HepG2 (cell line): Measurements from ENCODE around the gene RBP4. TPM values are rescaled to one million over a fixed set of nuclear protein-coding genes. Genes with fewer than 3 reads are reported as not detected.

Source experiments
- BCL6 ChIP-seq: IDR thresholded peaks from 2 replicates; pipeline ENCODE4 v1.6.1; 2016; ENCODE audit warnings: missing genetic modification reagents, missing compliant biosample characterization
- CSRNP2 ChIP-seq: sonication (generic); formaldehyde crosslinking; conservative IDR thresholded peaks from 2 replicates; pipeline ENCODE4 v1.8.0; 2022; ENCODE audit warnings: low read depth, missing genetic modification reagents
- FOSL1 ChIP-seq: sonication (generic); formaldehyde crosslinking; IDR thresholded peaks from 2 replicates; pipeline ENCODE4 v1.9.0; 2021; ENCODE audit warnings: missing genetic modification reagents, borderline replicate concordance
- FOXO1 ChIP-seq: sonication (generic); formaldehyde crosslinking; IDR thresholded peaks from 2 replicates; pipeline ENCODE4 v1.4.0; 2020; ENCODE audit warnings: missing genetic modification reagents
- KLF12 ChIP-seq: sonication (generic); formaldehyde crosslinking; IDR thresholded peaks from 2 replicates; pipeline ENCODE4 v1.4.0; 2020; ENCODE audit warnings: missing genetic modification reagents, borderline replicate concordance
- NBN ChIP-seq: fragments of 450-650 bp; conservative IDR thresholded peaks from 2 replicates; pipeline ENCODE4 v1.6.1; 2017
- POLR2A ChIP-seq, 2 experiments: IDR thresholded peaks; 2 replicates each; pipeline ENCODE4 v1.6.1; 2011; ENCODE audit warnings: low read depth in 2 of 2, low read length in 2 of 2, mild to moderate bottlenecking in 1 of 2, moderate library complexity in 1 of 2; ENCODE audit not compliant: insufficient read depth in 1 of 2
- RAD51 ChIP-seq: fragments of 450-650 bp; IDR thresholded peaks from 2 replicates; pipeline ENCODE4 v1.6.1; 2016; ENCODE audit warnings: borderline replicate concordance
- REPIN1 ChIP-seq: sonication (generic); formaldehyde crosslinking; IDR thresholded peaks from 2 replicates; pipeline ENCODE4 v1.8.0; 2022; ENCODE audit warnings: missing genetic modification reagents, low read depth, mild to moderate bottlenecking, borderline replicate concordance
- RXRA ChIP-seq: sonication (generic); formaldehyde crosslinking; IDR thresholded peaks from 2 replicates; pipeline ENCODE4 v1.5.1; 2020; ENCODE audit warnings: missing genetic modification reagents
- SRSF4 ChIP-seq: fragments of 200-400 bp; formaldehyde crosslinking; IDR thresholded peaks from one replicate; pipeline ENCODE4 v1.6.1; 2018; ENCODE audit warnings: mild to moderate bottlenecking, low read depth, low read length, moderate library complexity; ENCODE audit not compliant: poor library complexity, severe bottlenecking
- STAT6 ChIP-seq: sonication (generic); formaldehyde crosslinking; IDR thresholded peaks from 2 replicates; pipeline ENCODE4 v1.4.0; 2020; ENCODE audit warnings: missing genetic modification reagents, mild to moderate bottlenecking, borderline replicate concordance
- XRCC5 ChIP-seq: fragments of 200-400 bp; formaldehyde crosslinking; optimal IDR thresholded peaks from 2 replicates; pipeline ENCODE3; 2017; ENCODE audit warnings: mild to moderate bottlenecking, low read length
- ZNF10 ChIP-seq: sonication (generic); formaldehyde crosslinking; IDR thresholded peaks from 2 replicates; pipeline ENCODE4 v1.4.0; 2020; ENCODE audit warnings: mild to moderate bottlenecking, low read depth, missing genetic modification reagents, borderline replicate concordance
- ZNF501 ChIP-seq: sonication (generic); formaldehyde crosslinking; IDR thresholded peaks from 2 replicates; pipeline ENCODE4 v1.5.1; 2020; ENCODE audit warnings: mild to moderate bottlenecking, moderate library complexity, missing genetic modification reagents
- ZNF513 ChIP-seq: sonication (generic); formaldehyde crosslinking; conservative IDR thresholded peaks from 2 replicates; pipeline ENCODE4 v1.5.0; 2020; ENCODE audit warnings: missing genetic modification reagents
- ZNF749 ChIP-seq: sonication (generic); formaldehyde crosslinking; IDR thresholded peaks from 2 replicates; pipeline ENCODE4 v1.8.0; 2022; ENCODE audit warnings: mild to moderate bottlenecking, missing genetic modification reagents, moderate library complexity, borderline replicate concordance
- ZNF777 ChIP-seq: sonication (generic); formaldehyde crosslinking; IDR thresholded peaks from 2 replicates; pipeline ENCODE4 v1.4.0; 2020; ENCODE audit warnings: missing genetic modification reagents
- ZSCAN12 ChIP-seq: sonication (generic); formaldehyde crosslinking; IDR thresholded peaks from 2 replicates; pipeline ENCODE4 v1.9.0; 2021; ENCODE audit warnings: mild to moderate bottlenecking, missing genetic modification reagents
- polyA plus RNA-seq, 8 experiments: library from polyadenylated mRNA; depleted of rRNA in 3 of 8; stranded (reverse) in 7 of 8; unstranded in 1 of 8; fragments of >200 nt; fragmentation: Illumina TruSeq in 4 of 8; extraction: Trizol in 4 of 8; gene quantifications; 2 replicates each; pipeline versions ENCODE4 v1.2.1 to v1.2.3, GENCODE V29; 2011 to 2016; ENCODE audit warnings: low read depth in 4 of 8, missing spikeins in 1 of 8, mixed read lengths in 1 of 8; ENCODE audit not compliant: insufficient read depth in 1 of 8
- total RNA-seq, 5 experiments: library from RNA; depleted of rRNA; stranded (reverse); fragments of >200 nt; fragmentation: Illumina TruSeq; extraction: Trizol; gene quantifications; 2 replicates each; pipeline ENCODE4 v1.2.3, GENCODE V29; 2016; ENCODE audit warnings: low read depth in 1 of 5
- TF ChIP-seq, protein P1 (sequence below): sonication (generic); formaldehyde crosslinking; conservative IDR thresholded peaks from 2 replicates; pipeline ENCODE4 v1.4.0; 2020; ENCODE audit warnings: missing genetic modification reagents
- TF ChIP-seq, protein P2 (sequence below): sonication (generic); formaldehyde crosslinking; IDR thresholded peaks from 2 replicates; pipeline ENCODE4 v1.9.0; 2021; ENCODE audit warnings: missing genetic modification reagents, mild to moderate bottlenecking, borderline replicate concordance

RBP4 gene
- total and polyA plus RNA-seq, 2 of the 13 experiments (the other 11 are each of a cell fraction or from before 2014, with no cell fraction given): 642 to 931 TPM

- no peak for TF ChIP-seq CSRNP2
- TF ChIP-seq RAD51: no peak
- TF ChIP-seq REPIN1 (CRISPR knock-in tag): peak; percentile 39; the same call in 1 of the 2 replicates
- no peak for TF ChIP-seq KLF12 (CRISPR knock-in tag)
- peak; percentile 43 for TF ChIP-seq XRCC5
- peak; percentile 93; the same call in 1 of the 2 replicates for TF ChIP-seq ZNF749 (CRISPR knock-in tag)
- TF ChIP-seq NBN: no peak
- TF ChIP-seq RXRA (CRISPR knock-in tag): peak; percentile 97
- no peak; the same call in 1 of the 2 replicates for TF ChIP-seq ZSCAN12 (CRISPR knock-in tag)
- no peak for TF ChIP-seq ZNF10 (CRISPR knock-in tag)
- no peak for TF ChIP-seq ZNF513 (CRISPR knock-in tag)
- TF ChIP-seq FOSL1 (CRISPR knock-in tag): peak; percentile 87
- TF ChIP-seq, protein P1, sequence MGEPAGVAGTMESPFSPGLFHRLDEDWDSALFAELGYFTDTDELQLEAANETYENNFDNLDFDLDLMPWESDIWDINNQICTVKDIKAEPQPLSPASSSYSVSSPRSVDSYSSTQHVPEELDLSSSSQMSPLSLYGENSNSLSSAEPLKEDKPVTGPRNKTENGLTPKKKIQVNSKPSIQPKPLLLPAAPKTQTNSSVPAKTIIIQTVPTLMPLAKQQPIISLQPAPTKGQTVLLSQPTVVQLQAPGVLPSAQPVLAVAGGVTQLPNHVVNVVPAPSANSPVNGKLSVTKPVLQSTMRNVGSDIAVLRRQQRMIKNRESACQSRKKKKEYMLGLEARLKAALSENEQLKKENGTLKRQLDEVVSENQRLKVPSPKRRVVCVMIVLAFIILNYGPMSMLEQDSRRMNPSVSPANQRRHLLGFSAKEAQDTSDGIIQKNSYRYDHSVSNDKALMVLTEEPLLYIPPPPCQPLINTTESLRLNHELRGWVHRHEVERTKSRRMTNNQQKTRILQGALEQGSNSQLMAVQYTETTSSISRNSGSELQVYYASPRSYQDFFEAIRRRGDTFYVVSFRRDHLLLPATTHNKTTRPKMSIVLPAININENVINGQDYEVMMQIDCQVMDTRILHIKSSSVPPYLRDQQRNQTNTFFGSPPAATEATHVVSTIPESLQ (CRISPR knock-in tag): no peak
- peak; percentile 78 for TF ChIP-seq BCL6 (CRISPR knock-in tag)
- TF ChIP-seq FOXO1 (CRISPR knock-in tag): peak; percentile 50; the same call in 1 of the 2 replicates
- no peak for TF ChIP-seq SRSF4
- TF ChIP-seq POLR2A (IDR thresholded peaks at IDR 0.05; ENCODE audit: insufficient read depth in 1 of 2, low read depth in 2 of 2, low read length in 2 of 2): peak; percentile 85 to 94
- TF ChIP-seq, protein P2, sequence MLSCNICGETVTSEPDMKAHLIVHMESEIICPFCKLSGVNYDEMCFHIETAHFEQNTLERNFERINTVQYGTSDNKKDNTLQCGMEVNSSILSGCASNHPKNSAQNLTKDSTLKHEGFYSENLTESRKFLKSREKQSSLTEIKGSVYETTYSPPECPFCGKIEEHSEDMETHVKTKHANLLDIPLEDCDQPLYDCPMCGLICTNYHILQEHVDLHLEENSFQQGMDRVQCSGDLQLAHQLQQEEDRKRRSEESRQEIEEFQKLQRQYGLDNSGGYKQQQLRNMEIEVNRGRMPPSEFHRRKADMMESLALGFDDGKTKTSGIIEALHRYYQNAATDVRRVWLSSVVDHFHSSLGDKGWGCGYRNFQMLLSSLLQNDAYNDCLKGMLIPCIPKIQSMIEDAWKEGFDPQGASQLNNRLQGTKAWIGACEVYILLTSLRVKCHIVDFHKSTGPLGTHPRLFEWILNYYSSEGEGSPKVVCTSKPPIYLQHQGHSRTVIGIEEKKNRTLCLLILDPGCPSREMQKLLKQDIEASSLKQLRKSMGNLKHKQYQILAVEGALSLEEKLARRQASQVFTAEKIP: no peak
- TF ChIP-seq STAT6: 0 out of 2 replicates have a peak, but pooled peaks have one; percentile 41
- TF ChIP-seq ZNF777 (CRISPR knock-in tag): no peak
- TF ChIP-seq ZNF501: peak; percentile 79; the same call in 1 of the 2 replicates
Observed at GRCh38 chr10:93601146-93601773, at the start of gene RBP4 (continued).
